Heart left ventricle (tissue), 13 donors: ENCODE measurements around the gene BCAS1.

Source experiments
- POLR2A ChIP-seq, 2 donors: fragments of 450-650 bp; IDR thresholded peaks; one replicate each; pipeline ENCODE4 v1.6.1; 2017; ENCODE audit warnings: antibody characterized with exemption in 2 of 2, mild to moderate bottlenecking in 2 of 2, moderate library complexity in 2 of 2
- TF ChIP-seq, protein P1 (sequence below), 12 donors: fragments of 200-600 bp; sonication (generic) in 4 of 12; IDR thresholded peaks; one replicate each; pipeline versions ENCODE4 v1.5.0 to v1.8.0; 2018 to 2022; ENCODE audit warnings: antibody characterized with exemption in 12 of 12, mild to moderate bottlenecking in 5 of 12
- donor health status: ischemic (EF 13 %, LVEDD 7.1; RV severe dilation, severe dysfunction).
- donor health status: DM: no; HTN: yes; CAD: no.
- donor health status: DM: no; HTN: no; CAD: no.
- donor health status: ischemic (EF 25% LVEDD 6.9; RV normal size, moderate dysfunction).
- donor health status: ischemic (EF 25% LVEDD 5.7; RV mildly dilated, moderate dysfunction).
- donor health status: ischemic (EF 35%, LVEDD 5.7; RV mildly dilated, moderate dysfunction).
- donor health status: nonischemic (EF 11% LVEDD 7.7; RV severe dilation, severe dysfunction).
- donor health status: DM: yes; HTN: yes; CAD: no.
- donor health status: PGD.
- donor health status: ischemic (EF 29% LVEDD 5.4; RV normal size, mild dysfunction).
- donor health status: nonischemic (EF 23%, LVEDD 6.1; RV moderate dilation, normal function).

- TF ChIP-seq POLR2A (IDR thresholded peaks at IDR 0.05), result no peak
- TF ChIP-seq, protein P1, sequence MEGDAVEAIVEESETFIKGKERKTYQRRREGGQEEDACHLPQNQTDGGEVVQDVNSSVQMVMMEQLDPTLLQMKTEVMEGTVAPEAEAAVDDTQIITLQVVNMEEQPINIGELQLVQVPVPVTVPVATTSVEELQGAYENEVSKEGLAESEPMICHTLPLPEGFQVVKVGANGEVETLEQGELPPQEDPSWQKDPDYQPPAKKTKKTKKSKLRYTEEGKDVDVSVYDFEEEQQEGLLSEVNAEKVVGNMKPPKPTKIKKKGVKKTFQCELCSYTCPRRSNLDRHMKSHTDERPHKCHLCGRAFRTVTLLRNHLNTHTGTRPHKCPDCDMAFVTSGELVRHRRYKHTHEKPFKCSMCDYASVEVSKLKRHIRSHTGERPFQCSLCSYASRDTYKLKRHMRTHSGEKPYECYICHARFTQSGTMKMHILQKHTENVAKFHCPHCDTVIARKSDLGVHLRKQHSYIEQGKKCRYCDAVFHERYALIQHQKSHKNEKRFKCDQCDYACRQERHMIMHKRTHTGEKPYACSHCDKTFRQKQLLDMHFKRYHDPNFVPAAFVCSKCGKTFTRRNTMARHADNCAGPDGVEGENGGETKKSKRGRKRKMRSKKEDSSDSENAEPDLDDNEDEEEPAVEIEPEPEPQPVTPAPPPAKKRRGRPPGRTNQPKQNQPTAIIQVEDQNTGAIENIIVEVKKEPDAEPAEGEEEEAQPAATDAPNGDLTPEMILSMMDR (IDR thresholded peaks at IDR 0.05), result no peak
Measured at GRCh38 chr20:54086507-54087039, 16.2 kb upstream of the BCAS1 start.
